Retinal pigment epithelial cell (primary cell): ENCODE measurements around the gene EEF1A2.

Source experiments
- DNase-seq: peaks from one replicate; pipeline ENCODE4 v3.0.0-alpha.2; 2010; ENCODE audit warnings: low read depth
- H3K4me3 ChIP-seq: 2 replicates; pipeline ENCODE4 v1.5.1; 2011; ENCODE audit warnings: mild to moderate bottlenecking, low read length, control low read depth, moderate library complexity
- CTCF ChIP-seq: conservative IDR thresholded peaks from 2 replicates; pipeline ENCODE4 v1.5.1; 2011; ENCODE audit warnings: low read depth, low read length, control low read depth, inconsistent platforms

Gene EEF1A2

GRCh38 chr20:63477061-63477616 is 21.7 kb downstream of the EEF1A2 start:
- TF ChIP-seq CTCF = no peak
- H3K4me3 ChIP-seq = no peak overlapping the region
- no peak for DNase-seq

GRCh38 chr20:63475209-63475608 is 23.7 kb downstream of the EEF1A2 start:
- TF ChIP-seq CTCF = no peak
- DNase-seq = no peak
- no peak overlapping the region for H3K4me3 ChIP-seq

GRCh38 chr20:63473555-63474449 is 25.1 kb downstream of the EEF1A2 start:
- H3K4me3 ChIP-seq = no peak overlapping the region
- no peak for DNase-seq
- TF ChIP-seq CTCF = no peak

GRCh38 chr20:63472862-63473390 is 26.0 kb downstream of the EEF1A2 start:
- TF ChIP-seq CTCF = no peak
- H3K4me3 ChIP-seq = no peak overlapping the region
- DNase-seq = no peak

GRCh38 chr20:63471981-63472831 is 26.7 kb downstream of the EEF1A2 start, which contains the start of gene KCNQ2:
Gene KCNQ2, minus strand, starts transcription at chr20:63472655. Its CDS starts 192 bp downstream, at chr20:63472463.
- no peak for DNase-seq
- no peak for TF ChIP-seq CTCF
- H3K4me3 ChIP-seq = no peak within 1 kb of the TSS

GRCh38 chr20:63471717-63471980 is 27.2 kb downstream of the EEF1A2 start:
- no peak for DNase-seq
- no peak for TF ChIP-seq CTCF
- no peak overlapping the region for H3K4me3 ChIP-seq
